ENCODE data around the gene HCN4.

GRCh38 chr15:73273181-73274002 is 95.4 kb downstream of the HCN4 start:
- TF ChIP-seq CTCF (conservative IDR thresholded peaks at IDR 0.05 in 1 of 2, IDR thresholded peaks at IDR 0.05 in 1 of 2; ENCODE audit: low read depth in 1 of 2, low read length in 2 of 2) (peak; percentile 80 to 85), EZH2 (IDR thresholded peaks at IDR 0.05; ENCODE audit: low read length, missing control alignments) (no peak)
